ENCODE results near the gene EFCAB14. TPM values are rescaled to one million over a fixed set of nuclear protein-coding genes. Genes with fewer than 3 reads are reported as not detected.

The EFCAB14 gene
- total RNA-seq, 2 experiments from 2014 or later = 39.6 to 41.6 TPM

DNA sequence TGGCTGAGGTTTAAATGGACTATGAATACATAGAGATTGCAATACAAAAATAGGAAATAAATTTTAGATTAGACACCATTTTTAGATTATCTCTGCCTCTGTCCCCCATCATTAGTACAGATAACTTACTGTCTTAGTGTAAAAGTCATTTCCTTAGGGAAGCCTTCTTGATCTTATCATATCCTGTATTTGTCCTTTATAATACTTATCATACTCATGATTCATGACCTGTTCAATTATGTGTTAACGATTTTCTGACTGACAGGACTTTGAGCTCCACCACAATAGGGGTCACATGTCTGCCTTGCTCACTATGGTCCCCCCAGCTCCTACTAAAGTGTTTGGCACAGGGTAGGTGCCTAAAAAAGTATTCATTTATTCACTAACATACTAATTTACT lies 32.7 kb downstream of the EFCAB14 start:
- Mint-ChIP-seq H3K9me3 (no peaks in the 10 kb centered on the region), H3K27me3 (no peaks in the 10 kb centered on the region), H3K27ac (peak overlapping the region; percentile 27), H3K36me3 (ENCODE audit: low read depth) (peaks cover 40% of the 10 kb centered on the region), H3K4me1 (ENCODE audit: low read depth) (peaks cover 10% of the 10 kb centered on the region), H3K4me3 (no peak overlapping the region)
- DNase-seq (no peak), ATAC-seq (no peak)
- TF ChIP-seq, protein P1, sequence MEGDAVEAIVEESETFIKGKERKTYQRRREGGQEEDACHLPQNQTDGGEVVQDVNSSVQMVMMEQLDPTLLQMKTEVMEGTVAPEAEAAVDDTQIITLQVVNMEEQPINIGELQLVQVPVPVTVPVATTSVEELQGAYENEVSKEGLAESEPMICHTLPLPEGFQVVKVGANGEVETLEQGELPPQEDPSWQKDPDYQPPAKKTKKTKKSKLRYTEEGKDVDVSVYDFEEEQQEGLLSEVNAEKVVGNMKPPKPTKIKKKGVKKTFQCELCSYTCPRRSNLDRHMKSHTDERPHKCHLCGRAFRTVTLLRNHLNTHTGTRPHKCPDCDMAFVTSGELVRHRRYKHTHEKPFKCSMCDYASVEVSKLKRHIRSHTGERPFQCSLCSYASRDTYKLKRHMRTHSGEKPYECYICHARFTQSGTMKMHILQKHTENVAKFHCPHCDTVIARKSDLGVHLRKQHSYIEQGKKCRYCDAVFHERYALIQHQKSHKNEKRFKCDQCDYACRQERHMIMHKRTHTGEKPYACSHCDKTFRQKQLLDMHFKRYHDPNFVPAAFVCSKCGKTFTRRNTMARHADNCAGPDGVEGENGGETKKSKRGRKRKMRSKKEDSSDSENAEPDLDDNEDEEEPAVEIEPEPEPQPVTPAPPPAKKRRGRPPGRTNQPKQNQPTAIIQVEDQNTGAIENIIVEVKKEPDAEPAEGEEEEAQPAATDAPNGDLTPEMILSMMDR (IDR thresholded peaks at IDR 0.05) = no peak
- CTCF ChIA-PET = no interaction called here
- POLR2A ChIA-PET = no interaction called here
- intact Hi-C loops (cut with micrococcal nuclease) = no loop called here

DNA sequence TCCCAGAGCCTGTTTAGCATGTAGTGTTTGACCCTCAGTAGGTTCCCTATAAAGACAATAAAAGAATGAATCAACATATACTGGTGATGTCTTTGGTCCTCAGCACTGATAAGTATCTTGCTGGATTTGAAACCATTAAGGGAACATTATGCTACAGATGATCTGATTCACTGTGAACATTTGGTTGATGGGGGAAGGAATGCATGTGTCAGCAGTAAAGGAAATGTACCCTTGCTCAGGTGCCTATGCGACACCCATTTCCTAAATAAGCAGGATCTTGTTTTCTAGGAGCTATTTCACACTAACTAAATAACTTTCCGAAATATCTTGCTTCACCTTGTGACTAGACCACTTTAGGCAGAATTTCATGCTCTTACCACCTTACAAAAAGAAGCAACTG lies 34.2 kb downstream of the EFCAB14 start:
- TF ChIP-seq, protein P1 (IDR thresholded peaks at IDR 0.05) = no peak
- DNase-seq (no peak), ATAC-seq (no peak)
- peaks cover 5% of the 10 kb centered on the region for H3K4me1 Mint-ChIP-seq (ENCODE audit: low read depth)
- H3K27me3 Mint-ChIP-seq = no peaks in the 10 kb centered on the region
- ChIA-PET CTCF (interaction anchor here (1.0 to 1.1 kb wide), 2 partner anchors 42 to 237 kb away, joined by 3 to 4 read pairs; no protein-coding TSS in a partner anchor), POLR2A (no interaction called here)
- intact Hi-C loops (cut with micrococcal nuclease) = no loop called here
- H3K9me3 Mint-ChIP-seq = no peaks in the 10 kb centered on the region
- H3K36me3 Mint-ChIP-seq (ENCODE audit: low read depth) = peaks cover 49% of the 10 kb centered on the region
- H3K4me3 Mint-ChIP-seq = no peak overlapping the region
- peak overlapping the region; percentile 21 for H3K27ac Mint-ChIP-seq

DNA sequence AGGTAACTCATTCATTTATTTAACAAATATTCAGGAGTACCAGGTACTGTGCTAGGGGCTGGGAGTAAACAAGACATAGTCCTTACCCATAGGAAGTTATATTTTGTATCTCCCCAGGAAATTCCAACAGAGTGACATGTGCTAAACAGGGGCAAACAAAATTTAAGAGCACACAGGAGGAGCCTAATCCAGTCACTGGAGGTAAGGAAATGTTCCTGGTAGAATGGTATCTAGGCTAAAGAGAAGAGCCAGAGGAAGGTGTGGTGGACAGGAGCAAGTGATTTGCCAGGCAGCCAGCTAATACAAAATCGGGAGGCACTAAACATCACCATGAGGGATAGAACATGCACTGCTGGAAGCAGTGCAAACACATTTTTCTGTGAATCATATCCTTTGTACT lies 36.9 kb downstream of the EFCAB14 start:
- Mint-ChIP-seq H3K9me3 (no peaks in the 10 kb centered on the region), H3K27me3 (no peaks in the 10 kb centered on the region), H3K4me1 (ENCODE audit: low read depth) (peaks cover 4% of the 10 kb centered on the region), H3K27ac (no peak overlapping the region), H3K36me3 (ENCODE audit: low read depth) (peaks cover 48% of the 10 kb centered on the region), H3K4me3 (no peak overlapping the region)
- intact Hi-C loops (cut with micrococcal nuclease) = no loop called here
- ChIA-PET CTCF (interaction anchor here (1.2 kb wide), 2 partner anchors 15 to 147 kb away, joined by 3 read pairs; a partner anchor contains a TSS), POLR2A (no interaction called here)
- TF ChIP-seq, protein P1 (IDR thresholded peaks at IDR 0.05) = no peak
- ATAC-seq (no peak), DNase-seq (no peak)

DNA sequence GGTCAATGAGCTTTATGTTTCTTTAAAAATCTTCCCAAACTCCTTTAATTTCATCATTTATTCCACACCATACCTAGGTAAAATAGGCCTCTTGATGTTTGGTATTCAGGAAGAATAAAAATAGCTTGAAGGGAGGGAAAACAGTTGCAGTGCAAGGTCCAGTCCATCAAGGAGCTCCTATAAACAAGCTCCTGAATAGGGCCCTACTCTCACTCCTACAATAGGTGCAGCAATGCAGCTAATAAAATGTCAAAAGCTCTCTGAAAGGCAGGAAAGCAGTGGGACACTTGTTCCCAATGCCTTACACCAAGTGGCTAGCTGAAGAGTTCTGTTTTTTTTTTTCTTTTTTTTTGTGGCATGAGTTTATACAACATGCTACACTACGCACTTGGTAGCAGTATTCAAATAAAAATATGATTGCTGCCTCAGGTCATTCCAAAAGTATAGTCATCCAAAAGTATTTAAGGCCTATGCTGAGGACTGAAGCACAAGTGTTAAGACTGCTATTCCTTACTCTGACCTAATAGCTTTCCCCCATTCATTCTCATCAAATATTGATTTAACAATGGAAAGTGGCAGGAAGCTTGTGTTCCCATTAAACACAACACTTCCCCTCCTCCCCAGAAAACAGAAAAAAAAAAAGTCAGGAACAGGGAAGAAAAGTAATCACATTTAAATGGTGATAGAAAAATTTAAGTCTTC lies 37.4 kb downstream of the EFCAB14 start:
- no peak for ATAC-seq
- ChIA-PET POLR2A (no interaction called here), CTCF (interaction anchor here (1.2 kb wide), 1 partner anchor 14 kb away, joined by 3 read pairs; no protein-coding TSS in a partner anchor)
- Mint-ChIP-seq H3K4me1 (ENCODE audit: low read depth) (peaks cover 9% of the 10 kb centered on the region), H3K4me3 (no peak overlapping the region), H3K9me3 (no peaks in the 10 kb centered on the region), H3K27me3 (no peaks in the 10 kb centered on the region), H3K36me3 (ENCODE audit: low read depth) (peaks cover 47% of the 10 kb centered on the region), H3K27ac (peak overlapping the region; percentile 44)
- TF ChIP-seq, protein P1 (IDR thresholded peaks at IDR 0.05) = no peak
- no peak for DNase-seq
- intact Hi-C loops (cut with micrococcal nuclease) = no loop called here

DNA sequence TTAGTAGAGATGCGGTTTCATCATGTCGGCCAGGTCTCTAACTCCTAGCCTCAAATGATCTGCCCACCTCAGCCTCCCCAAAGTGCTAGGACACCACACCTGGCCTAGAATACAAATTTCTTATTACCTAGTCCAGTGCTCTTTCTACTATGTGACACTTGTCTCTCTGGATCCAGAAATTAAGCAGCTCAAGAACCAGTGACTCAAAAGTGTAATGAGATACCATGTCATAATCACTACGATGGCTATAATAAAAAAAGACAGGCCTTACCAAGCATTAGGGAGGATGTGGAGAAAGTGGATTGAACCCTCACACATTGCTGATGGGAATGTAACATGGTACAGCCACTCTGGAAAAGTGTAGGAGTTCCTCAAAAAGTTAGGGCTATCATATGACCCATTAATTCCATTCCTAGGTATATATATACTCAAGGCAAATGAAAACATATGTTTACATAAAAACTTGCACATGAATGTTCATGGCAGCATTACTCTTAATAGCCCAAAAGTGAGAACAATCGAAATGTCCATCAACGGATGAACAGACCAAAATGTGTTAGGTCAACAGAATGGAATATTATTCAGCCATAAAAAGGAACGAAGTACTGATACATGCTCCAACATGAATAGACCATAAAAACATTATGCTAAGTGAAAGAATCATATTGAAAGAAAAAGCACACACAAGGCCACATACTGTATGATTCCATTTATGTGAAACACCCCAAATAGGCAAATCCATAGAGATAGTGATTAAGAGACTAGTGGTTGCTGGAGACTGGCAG lies 38.9 kb downstream of the EFCAB14 start:
- DNase-seq = no peak
- intact Hi-C loops (cut with micrococcal nuclease) = no loop called here
- ChIA-PET POLR2A (interaction anchor here (0.5 to 1.0 kb wide), 2 partner anchors 24 to 28 kb away, joined by 3 read pairs; no protein-coding TSS in a partner anchor), CTCF (interaction anchor here (3.0 kb wide), 1 partner anchor 12 kb away, joined by 11 read pairs; the partner anchor contains the start of gene ATPAF1)
- H3K36me3 Mint-ChIP-seq (ENCODE audit: low read depth) = peaks cover 51% of the 10 kb centered on the region
- peak overlapping the region; percentile 4 for H3K27ac Mint-ChIP-seq
- H3K27me3 Mint-ChIP-seq = no peaks in the 10 kb centered on the region
- peaks cover 24% of the 10 kb centered on the region for H3K4me1 Mint-ChIP-seq (ENCODE audit: low read depth)
- no peaks in the 10 kb centered on the region for H3K9me3 Mint-ChIP-seq
- ATAC-seq = no peak
- TF ChIP-seq, protein P1 (IDR thresholded peaks at IDR 0.05) = no peak
- H3K4me3 Mint-ChIP-seq = no peak overlapping the region
